HepG2 (cell line): Measurements from ENCODE around the gene PIP4K2C. TPM values are rescaled to one million over a fixed set of nuclear protein-coding genes. Genes with fewer than 3 reads are reported as not detected.

Experiments
- ATAC-seq: fragments of 200-7000 bp; cut with Tn5 transposase; 3 replicates; pipeline ENCODE4 v1.9.1; 2020; ENCODE audit warnings: mild to moderate bottlenecking, moderate library complexity
- BruUV-seq: library from RNA; stranded (reverse); fragments of 400-500 nt; replicated peaks from 2 replicates; lab custom pipeline; 2021; lab: Mats Ljungman, UMichigan
- CTCF ChIA-PET: fragments of 300-600 bp; formaldehyde crosslinking; extraction: SDS; loops from one replicate; lab custom pipeline; 2021; ENCODE audit warnings: low total read pairs, inconsistent platforms, low intra/inter-chr PET ratio; lab: Yijun Ruan, JAX
- POLR2A ChIA-PET: fragments of 350-600 bp; sonication (Branson Sonifier 250); formaldehyde crosslinking; loops from one replicate; lab custom pipeline; 2020; ENCODE audit warnings: antibody characterized with exemption, inconsistent platforms; lab: Yijun Ruan, JAX
- DNase-seq: peaks from one replicate; pipeline ENCODE4 v3.0.0-alpha.2; 2015; ENCODE audit warnings: low spot score
- FAIRE-seq: peaks from 3 replicates; lab custom pipeline; 2011; peaks lifted over from hg19 to GRCh38; lab: Jason Lieb, UNC
- H2AFZ ChIP-seq: one replicate; pipeline ENCODE4 v1.6.1; 2011; ENCODE audit warnings: low read length, inconsistent platforms
- H3K27ac ChIP-seq: fragments of 300-600 bp; 3 replicates; pipeline ENCODE4 v1.8.0; 2011; ENCODE audit warnings: mixed run types, mild to moderate bottlenecking, mixed read lengths, low read length, inconsistent platforms; ENCODE audit not compliant: insufficient read depth; ENCODE audit errors: extremely low read length
- H3K27me3 ChIP-seq, 2 experiments: fragments of 200-600 bp in 1 of 2; 2 replicates in 1 of 2; 3 replicates in 1 of 2; pipeline versions ENCODE4 v1.6.0 to v1.8.0; 2011; ENCODE audit warnings: low read length in 2 of 2, mild to moderate bottlenecking in 2 of 2, moderate library complexity in 2 of 2, inconsistent platforms in 1 of 2; ENCODE audit not compliant: insufficient read depth in 2 of 2, control insufficient read depth in 1 of 2
- H3K36me3 ChIP-seq, 2 experiments: fragments of 200-600 bp in 1 of 2; replicated peaks in 1 of 2; 2 replicates in 1 of 2; 3 replicates in 1 of 2; pipeline versions ENCODE4 v1.5.1 to v1.8.0; 2011; ENCODE audit warnings: low read length in 2 of 2, inconsistent platforms in 1 of 2; ENCODE audit not compliant: insufficient read depth in 2 of 2, control insufficient read depth in 1 of 2
- H3K4me1 ChIP-seq: 2 replicates; pipeline ENCODE4 v1.5.1; 2012; ENCODE audit warnings: low read length, inconsistent platforms; ENCODE audit not compliant: insufficient read depth
- H3K4me2 ChIP-seq: 2 replicates; pipeline ENCODE4 v1.6.0; 2011; ENCODE audit warnings: low read depth, low read length, inconsistent platforms
- H3K4me3 ChIP-seq, 3 experiments: fragments of 200-600 bp in 1 of 3; sonication (generic), shearing (Covaris generic) in 1 of 3; replicated peaks in 1 of 3; 2 replicates each; pipeline ENCODE4 v1.5.1; 2011 to 2016; ENCODE audit warnings: low read length in 3 of 3, inconsistent platforms in 2 of 3, low read depth in 2 of 3, mild to moderate bottlenecking in 2 of 3, control low read depth in 1 of 3, mixed read lengths in 1 of 3; ENCODE audit not compliant: insufficient read depth in 1 of 3
- H3K79me2 ChIP-seq: one replicate; pipeline ENCODE4 v1.6.1; 2011; ENCODE audit warnings: low read length, inconsistent platforms; ENCODE audit not compliant: insufficient read depth
- H3K9ac ChIP-seq: 2 replicates; pipeline ENCODE4 v1.6.0; 2011; ENCODE audit warnings: mild to moderate bottlenecking, low read depth, low read length, inconsistent platforms; ENCODE audit not compliant: insufficient read depth
- H3K9me3 ChIP-seq: 2 replicates; pipeline ENCODE4 v1.5.1; 2012; ENCODE audit warnings: mild to moderate bottlenecking, low read length
- H4K20me1 ChIP-seq: 2 replicates; pipeline ENCODE4 v1.6.0; 2011; ENCODE audit warnings: inconsistent platforms, mild to moderate bottlenecking, low read length, moderate library complexity; ENCODE audit not compliant: insufficient read depth
- USF2 ChIP-seq, 2 experiments: sonication (generic) in 1 of 2; formaldehyde crosslinking in 1 of 2; IDR thresholded peaks; 2 replicates each; pipeline versions ENCODE4 v1.5.1 to v1.6.1; 2011 to 2020; ENCODE audit warnings: borderline replicate concordance in 1 of 2, low read depth in 1 of 2, low read length in 1 of 2, mild to moderate bottlenecking in 1 of 2, missing genetic modification reagents in 1 of 2, moderate library complexity in 1 of 2
- WGBS: methylation state at CpG from one replicate; pipeline ENCODE4 v1.1.6; 2017; ENCODE audit warnings: low lambda C conversion rate; 5-methylcytosine and 5-hydroxymethylcytosine counted together
- in situ Hi-C: cut with HindIII; loops from 2 replicates; pipeline ENCODE4 v1.10.0; 2017; ENCODE audit warnings: low pct_unique_long_range_greater_than_20kb; ENCODE audit not compliant: extremely low pct_ligation_motif_present
- intact Hi-C: fragments of 100-400 bp; cut with micrococcal nuclease; formaldehyde crosslinking; loops from one replicate; pipeline ENCODE4 v1.10.0; 2022; ENCODE audit not compliant: unreplicated experiment
- polyA plus RNA-seq, 8 experiments: library from polyadenylated mRNA; depleted of rRNA in 3 of 8; stranded (reverse) in 7 of 8; unstranded in 1 of 8; fragments of >200 nt; fragmentation: Illumina TruSeq in 4 of 8; extraction: Trizol in 4 of 8; gene quantifications; 2 replicates each; pipeline versions ENCODE4 v1.2.1 to v1.2.3, GENCODE V29; 2011 to 2016; ENCODE audit warnings: low read depth in 4 of 8, missing spikeins in 1 of 8, mixed read lengths in 1 of 8; ENCODE audit not compliant: insufficient read depth in 1 of 8
- total RNA-seq, 5 experiments: library from RNA; depleted of rRNA; stranded (reverse); fragments of >200 nt; fragmentation: Illumina TruSeq; extraction: Trizol; gene quantifications; 2 replicates each; pipeline ENCODE4 v1.2.3, GENCODE V29; 2016; ENCODE audit warnings: low read depth in 1 of 5

Gene PIP4K2C
- total and polyA plus RNA-seq, 2 of the 13 experiments (the other 11 are each of a cell fraction or from before 2014, with no cell fraction given) = 23.3 to 26.4 TPM

- ATAC-seq = no peak
- DNase-seq = no peak
- BruUV-seq = no TSS peak
- no peak overlapping the region for H3K4me2 ChIP-seq
- in situ Hi-C loops = loop anchor here (5.0 kb wide), 1 partner anchor 40 kb away; no protein-coding TSS in a partner anchor
- no peak for TF ChIP-seq USF2 (IDR thresholded peaks at IDR 0.05; ENCODE audit: low read depth, low read length)
- no peak for TF ChIP-seq USF2 (CRISPR knock-in tag; IDR thresholded peaks at IDR 0.05; ENCODE audit: borderline replicate concordance)
- H3K4me1 ChIP-seq = peaks cover 51% of the 10 kb centered on the region
- H3K4me3 ChIP-seq = no peak overlapping the region
- intact Hi-C loops = loop anchor here (5.0 kb wide), 1 partner anchor 155 kb away; the partner anchor contains the start of gene AGAP2
- ChIA-PET POLR2A (interaction anchor here (1.4 to 3.6 kb wide), 3 partner anchors 9 to 162 kb away, joined by 7 to 18 read pairs (median 9); partner anchors contain the start of genes DDIT3, PIP4K2C and TSPAN31), CTCF (interaction anchor here (1.5 to 3.8 kb wide), 2 partner anchors 39 to 51 kb away, joined by 9 to 53 read pairs; partner anchors contain the start of gene B4GALNT1)
- no peak for FAIRE-seq
- H3K9ac ChIP-seq = no peak overlapping the region
- no peaks in the 10 kb centered on the region for H3K27me3 ChIP-seq
- no peaks in the 10 kb centered on the region for H3K9me3 ChIP-seq
- WGBS = 100% methylated on average over 1 of the region's 1 CpG
- no peak overlapping the region for H3K27ac ChIP-seq
- H3K79me2 ChIP-seq = peaks cover 9% of the 10 kb centered on the region
- no peak overlapping the region for H2AFZ ChIP-seq
- peaks cover 3 to 25% of the 10 kb centered on the region in 2 experiments for H3K36me3 ChIP-seq
- no peaks in the 10 kb centered on the region for H4K20me1 ChIP-seq
These were observed 8.6 kb upstream of the PIP4K2C start for GRCh38 chr12:57582440-57582839.
